GM19463 (cell line): ENCODE measurements around the gene SMURF1.

Experiments
- ATAC-seq: cut with Tn5 transposase; IDR thresholded peaks from one replicate; pipeline ENCODE4 v1.9.1; 2021; ENCODE audit warnings: mild to moderate bottlenecking, moderate library complexity; ENCODE audit not compliant: unreplicated experiment

Gene SMURF1

DNA sequence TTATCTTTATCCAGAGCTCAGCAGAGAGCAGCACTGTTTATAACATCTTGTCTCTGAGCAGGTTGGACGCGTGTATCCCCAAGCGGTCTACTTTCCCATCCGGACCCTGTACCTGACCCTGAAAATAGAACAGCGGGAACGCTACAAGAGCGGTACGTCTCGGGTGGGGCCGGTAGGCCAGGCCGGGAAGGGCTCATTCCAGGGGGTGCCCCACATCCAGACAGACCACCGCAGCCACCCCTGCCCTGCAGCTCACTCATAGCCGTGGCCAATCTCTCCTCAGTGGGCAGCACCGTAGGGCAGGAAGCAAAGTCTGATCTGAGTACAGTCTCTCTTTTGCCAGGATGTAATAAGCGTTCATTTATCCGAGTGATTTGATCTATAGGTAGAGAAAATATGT, 151.8 kb downstream of the SMURF1 start:
- no peak for ATAC-seq

DNA sequence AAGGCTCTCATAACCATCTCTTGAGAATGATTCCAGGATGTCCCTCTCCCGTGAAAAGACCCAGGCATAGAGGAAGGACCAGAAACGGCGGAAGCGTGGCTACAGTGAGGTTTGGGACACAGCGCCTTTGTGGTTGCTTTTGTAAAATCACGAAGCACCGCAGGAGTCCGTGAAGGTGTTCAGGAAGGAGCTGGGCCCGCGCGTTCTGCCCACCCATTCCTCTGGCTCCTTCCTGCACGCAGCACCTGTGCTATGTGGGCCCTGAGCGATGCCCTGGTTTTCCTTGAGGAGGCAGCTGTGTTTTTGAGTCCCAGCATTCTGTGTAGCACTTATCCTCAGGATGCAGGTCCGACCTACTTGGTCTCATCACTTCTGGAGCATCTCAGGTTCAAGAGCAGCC, 152.8 kb downstream of the SMURF1 start:
- no peak for ATAC-seq

DNA sequence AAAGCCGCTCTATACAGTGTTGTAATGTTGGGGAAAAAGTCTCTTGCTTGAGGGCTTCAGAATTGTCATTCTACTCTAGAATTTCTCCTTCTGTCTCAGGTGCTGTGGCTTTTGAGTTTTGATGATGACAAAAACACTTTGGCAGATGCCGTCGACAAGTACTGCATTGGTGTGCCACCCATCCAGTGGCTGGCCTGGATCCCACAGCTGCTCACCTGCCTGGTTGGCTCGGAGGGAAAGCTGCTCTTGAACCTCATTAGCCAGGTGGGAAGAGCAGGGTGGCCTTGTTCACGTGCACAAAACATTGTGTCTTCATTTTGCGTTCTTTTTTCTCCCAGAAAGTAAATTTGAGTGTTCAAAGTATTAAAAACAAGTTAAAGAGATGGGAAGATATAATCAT, 153.6 kb downstream of the SMURF1 start:
- no peak for ATAC-seq

DNA sequence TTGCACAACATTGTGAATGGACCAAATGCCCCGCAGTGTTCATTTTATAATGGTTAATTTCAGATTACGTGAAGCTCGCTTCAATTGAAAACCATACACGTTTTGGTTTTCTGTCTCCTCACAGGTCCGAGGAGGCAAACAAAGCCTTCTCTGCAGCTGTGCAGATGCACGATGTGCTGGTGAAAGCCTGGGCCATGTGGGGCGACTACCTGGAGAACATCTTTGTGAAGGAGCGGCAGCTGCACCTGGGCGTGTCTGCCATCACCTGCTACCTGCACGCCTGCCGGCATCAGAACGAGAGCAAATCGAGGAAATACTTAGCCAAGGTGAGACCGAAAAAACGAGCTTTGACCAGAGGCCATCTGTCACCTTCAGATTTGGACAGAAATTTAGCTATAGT, 155.3 kb downstream of the SMURF1 start:
- ATAC-seq = no peak

DNA sequence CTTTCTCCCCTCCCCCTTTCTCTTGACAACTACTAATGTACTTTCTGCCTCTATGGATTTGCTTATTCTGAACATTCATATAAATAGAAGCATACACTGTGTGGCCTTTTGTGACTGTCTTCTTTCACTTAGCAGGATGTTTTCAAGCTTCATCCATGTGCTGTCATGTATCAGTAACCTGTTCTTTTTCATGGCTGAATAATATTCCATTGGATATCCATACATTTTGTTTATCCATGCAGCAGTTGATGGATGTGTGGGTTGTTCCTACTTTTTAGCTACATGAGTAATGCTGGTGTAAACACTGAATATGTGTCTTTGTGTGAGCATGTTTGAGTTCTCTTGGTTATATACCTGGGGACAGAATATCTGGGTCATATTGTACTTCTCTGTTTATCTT, 158.0 kb downstream of the SMURF1 start:
- no peak for ATAC-seq

DNA sequence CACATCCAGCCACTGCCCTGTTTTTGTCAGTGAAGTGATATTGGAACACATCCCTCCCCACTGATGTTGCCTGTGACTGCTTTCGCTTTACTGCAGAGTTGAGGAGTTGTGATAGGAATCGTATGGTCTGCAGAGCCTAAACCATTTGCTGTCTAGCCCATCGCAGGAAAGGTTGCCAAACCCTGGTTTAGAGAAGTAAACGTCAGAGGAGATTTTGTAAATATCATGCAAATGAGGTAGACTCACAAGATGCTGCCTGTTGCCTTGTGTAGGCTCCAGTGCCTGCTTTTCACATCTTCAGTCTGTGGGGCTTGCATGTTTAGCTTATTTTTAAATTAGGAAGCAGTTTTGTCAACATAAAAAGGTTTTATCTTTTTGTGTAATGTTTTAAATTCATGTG, 158.5 kb downstream of the SMURF1 start:
- ATAC-seq = no peak

DNA sequence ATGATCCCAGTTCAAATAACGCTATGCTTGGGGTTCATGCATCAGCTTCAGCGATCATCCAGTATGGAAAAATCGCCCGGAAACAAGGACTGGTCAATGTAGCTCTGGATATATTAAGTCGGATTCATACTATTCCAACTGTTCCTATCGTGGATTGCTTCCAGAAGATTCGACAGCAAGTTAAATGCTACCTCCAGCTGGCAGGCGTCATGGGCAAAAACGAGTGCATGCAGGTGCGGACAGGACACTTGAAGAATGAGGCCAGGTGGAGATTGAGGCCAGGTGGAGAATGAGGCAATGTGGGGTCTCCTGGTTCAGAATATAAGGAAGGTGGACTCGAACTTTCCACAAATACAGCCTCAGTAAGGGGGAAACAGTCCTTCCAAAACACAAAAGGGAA, 159.8 kb downstream of the SMURF1 start:
- no peak for ATAC-seq

DNA sequence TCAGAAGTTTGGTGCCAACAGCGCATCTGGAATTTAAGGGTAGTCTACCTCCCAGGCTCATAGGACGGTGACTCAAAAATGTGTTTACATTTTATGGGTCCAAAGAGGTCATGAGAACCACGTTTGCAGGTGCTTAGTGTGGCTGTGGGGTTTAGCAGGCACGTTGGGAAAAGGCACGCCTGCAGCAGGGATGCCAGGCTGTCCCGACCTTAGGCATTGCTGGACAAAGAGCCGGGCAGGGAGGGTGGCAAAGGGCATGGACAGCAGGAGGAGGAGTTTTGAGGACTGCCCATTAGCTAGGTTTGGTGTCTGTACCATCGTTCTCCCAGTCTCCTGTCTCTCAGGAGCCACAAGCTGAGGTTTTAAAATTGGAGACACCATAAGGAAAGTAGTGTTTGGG, 161.2 kb downstream of the SMURF1 start:
- ATAC-seq = no peak

DNA sequence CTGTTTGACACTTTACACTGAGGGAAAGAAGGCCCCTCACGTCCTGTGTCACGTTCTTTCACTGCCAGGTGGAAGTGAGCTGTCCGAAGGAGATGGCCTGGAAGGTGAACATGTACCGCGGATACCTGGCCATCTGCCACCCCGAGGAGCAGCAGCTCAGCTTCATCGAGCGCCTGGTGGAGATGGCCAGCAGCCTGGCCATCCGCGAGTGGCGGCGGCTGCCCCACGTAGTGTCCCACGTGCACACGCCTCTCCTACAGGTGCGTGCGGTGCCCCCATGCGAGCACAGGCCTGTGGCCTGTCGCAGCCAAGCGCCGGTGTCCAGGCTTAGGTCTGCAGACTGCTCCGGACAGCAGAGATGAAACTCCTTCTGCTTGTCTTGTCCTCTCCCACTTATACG, 162.2 kb downstream of the SMURF1 start:
- no peak for ATAC-seq

DNA sequence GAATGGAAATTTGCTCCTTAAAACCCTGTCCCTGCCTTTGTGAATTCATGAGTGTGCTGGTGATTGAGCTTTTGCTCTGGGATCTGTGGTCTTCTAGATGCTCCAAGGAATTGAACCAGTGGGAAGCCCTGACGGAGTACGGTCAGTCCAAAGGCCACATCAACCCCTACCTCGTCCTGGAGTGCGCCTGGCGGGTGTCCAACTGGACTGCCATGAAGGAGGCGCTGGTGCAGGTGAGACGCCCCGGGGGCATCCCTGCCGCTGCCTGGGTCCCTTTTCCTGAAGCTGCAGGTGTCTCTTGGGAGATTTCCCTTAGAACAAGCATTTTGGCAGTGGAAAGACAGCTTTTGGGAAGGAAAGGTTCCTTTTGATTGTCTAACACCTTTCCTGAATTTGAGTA, 165.2 kb downstream of the SMURF1 start:
- ATAC-seq = no peak
